Amniotic epithelial cell (primary cell): ENCODE results near the gene CIB2.
A peak's percentile ranks its signal among the peaks of the same experiment; 100 is the strongest.

Experiments
- DNase-seq: peaks from one replicate; pipeline ENCODE4 v3.0.0-alpha.2; 2010; ENCODE audit warnings: low read depth

Gene CIB2

GRCh38 chr15:78107471-78107870 lies 23.8 kb downstream of the CIB2 start:
- no peak for DNase-seq

DNA sequence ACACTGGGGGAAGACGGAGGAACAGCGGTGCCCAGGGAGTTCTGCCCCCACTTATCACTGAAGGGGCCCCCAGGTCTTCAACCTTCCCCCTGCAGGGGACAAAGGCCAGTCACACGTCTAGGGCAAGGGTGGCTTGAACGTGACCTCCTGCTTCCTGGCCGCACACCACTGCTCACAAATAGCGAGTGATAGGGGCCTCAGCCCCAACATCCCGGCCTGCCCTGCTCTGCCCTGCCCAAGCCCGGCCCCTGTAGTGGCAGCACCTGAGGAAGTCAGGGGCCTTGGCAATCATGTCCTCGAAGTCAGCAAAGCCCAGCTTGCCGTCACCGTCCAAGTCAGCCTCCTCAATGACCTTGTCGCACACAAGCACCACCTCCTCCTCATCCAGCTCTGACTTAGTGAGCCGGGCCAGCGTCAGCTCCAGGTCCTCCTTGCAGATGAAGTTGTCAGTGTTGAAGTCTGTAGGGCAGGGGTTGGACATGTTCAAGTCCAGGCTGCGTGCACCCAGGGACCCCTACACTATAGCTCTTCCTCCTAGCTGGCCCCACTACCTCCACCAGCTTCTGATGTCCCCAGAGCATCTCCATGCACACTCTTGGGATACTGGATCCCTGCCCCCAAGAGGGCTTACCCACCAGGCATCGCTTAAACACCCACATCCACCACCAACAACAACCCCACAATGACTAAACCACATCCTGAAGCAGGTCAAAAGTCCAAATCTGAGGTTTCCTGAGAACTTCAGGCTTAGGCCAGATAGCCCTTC lies 25.6 kb downstream of the CIB2 start:
- DNase-seq: peak; percentile 55

DNA sequence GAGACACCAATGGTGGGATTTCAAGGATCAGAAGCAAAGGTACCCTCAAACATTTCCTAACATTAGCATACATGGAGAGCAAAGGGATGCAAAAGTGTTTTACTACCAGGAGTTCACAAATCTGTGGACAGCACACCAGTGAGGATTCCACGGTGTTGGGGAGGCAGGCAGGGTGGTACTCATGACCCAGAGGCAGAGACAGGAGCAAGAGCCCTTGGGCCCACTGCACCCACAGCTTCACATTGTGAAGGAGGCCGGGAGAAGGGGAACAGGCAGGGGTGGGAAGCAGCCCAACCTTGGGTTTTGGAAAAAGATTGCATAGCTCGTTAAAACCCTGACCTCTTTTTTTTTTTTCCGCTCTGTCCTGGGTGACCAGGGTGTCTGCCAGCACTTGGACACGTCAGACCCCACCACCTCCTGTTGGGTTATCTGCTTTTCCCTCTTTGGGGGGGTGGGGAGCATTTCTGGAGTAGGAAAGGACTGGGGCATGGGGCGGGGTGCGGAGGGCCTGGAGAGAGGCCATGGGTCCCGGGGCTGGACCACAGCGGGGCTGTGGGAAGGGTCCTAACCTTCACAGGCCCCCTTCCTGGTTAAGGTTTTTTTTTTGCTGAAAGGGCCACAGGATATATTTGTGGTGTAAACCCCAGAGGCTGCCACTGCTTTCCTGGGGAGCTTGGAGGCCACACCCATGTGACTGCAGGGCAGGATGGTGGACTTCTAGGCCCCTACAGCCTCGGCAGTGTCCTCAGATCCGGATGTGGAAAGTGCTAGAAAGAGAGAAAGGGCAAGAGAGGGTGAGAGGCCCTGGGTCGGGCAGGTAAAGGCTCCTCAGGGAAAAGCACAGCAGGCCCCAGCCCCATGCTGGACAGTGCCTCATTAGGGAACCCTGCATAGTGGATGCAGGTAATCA lies 26.4 kb downstream of the CIB2 start:
- no peak for DNase-seq

DNA sequence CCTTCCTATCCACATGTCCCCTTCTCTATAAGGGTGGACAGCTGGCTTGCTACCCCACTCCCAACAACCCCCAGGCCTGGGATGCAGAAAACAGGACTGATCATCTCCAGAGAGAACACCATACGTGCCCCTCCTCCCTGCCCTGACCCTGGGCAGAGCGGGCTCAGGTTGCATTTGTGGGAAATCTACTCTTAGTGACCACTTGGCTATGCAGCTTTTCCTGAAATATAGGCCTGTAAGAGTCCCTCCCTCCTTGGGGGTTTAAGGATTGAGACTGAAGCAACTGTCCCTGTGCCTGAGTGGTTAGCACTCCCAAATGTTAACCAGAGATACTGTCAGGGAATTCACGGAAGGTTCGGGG lies 27.1 kb downstream of the CIB2 start:
- DNase-seq: no peak

DNA sequence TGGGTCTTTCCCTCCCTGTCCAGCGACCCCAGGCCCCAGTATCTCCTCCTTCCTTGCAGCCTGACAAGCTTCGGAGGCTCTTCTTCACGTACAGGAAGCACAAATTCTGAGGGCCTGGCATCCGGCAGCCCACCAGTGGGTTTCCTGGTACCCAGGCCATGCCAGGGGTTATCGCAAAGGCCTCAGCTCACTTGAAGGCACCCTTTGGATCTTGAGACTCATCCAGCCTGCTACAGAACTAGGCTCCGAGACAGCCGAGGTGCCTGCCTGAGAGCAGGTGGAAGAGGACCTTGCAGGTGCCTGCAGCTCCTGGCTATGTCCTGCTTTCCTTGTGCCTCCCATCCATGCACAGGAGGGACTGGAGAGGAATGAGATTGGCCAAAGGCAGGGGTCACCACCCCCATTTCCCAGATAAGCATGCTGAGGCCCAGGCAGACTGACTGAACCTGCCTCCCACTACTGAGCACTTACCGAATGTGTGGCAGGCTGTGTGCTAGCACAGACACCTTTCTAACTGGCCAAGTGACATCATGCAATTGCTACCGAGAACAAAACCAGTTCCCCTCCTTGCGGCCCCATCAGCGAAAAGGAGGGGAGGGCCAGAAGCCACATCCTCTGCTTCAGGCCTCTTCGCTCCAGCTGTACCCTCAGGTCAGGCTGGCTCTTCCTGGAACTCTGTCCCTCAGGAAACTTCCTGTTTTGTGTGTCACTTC lies 27.7 kb downstream of the CIB2 start:
- no peak for DNase-seq

DNA sequence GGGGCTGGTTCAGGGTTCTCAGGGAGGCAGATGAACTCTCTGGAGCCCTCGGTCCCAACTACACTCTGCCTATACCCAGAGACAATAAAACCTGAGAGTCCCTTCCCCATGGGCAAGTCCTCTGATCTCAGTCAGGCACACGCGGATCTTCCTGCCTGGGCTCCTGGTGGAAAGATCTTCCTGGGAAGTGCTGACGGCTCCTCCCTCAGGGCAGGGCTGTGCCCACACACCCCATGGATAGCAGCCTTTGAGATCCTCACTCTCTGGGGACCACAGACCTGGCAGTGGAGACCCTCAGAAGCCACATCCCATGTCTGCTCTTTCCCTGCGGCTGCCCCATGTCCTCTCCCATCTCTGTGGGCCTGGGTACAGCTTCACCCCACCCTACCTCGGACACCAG lies 28.5 kb downstream of the CIB2 start:
- DNase-seq: no peak

DNA sequence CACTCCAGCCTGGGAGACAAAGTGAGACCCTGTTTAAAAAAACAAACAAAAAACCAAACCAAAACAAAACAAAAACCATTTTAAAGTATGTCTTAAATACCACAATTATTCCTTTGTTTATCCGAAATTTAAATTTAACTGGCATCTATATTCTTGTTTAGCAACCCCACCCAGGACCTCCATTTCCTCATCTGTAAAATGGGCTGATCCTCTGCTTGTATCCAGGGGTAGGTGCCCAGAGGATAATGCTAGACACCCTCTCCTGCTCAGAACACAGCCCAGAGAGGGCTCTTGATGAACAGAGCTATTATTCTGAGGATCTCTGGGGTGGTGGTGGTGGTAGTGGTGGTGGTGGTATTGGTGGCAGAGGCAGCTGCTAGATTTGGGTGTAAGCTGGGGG lies 29.0 kb downstream of the CIB2 start:
- DNase-seq: no peak

GRCh38 chr15:78101423-78102105 lies 29.7 kb downstream of the CIB2 start:
- DNase-seq: no peak

GRCh38 chr15:78100886-78101285 lies 30.4 kb downstream of the CIB2 start:
- no peak for DNase-seq

GRCh38 chr15:78098131-78098755 lies 33.0 kb downstream of the CIB2 start:
- DNase-seq: no peak

GRCh38 chr15:78097667-78098066 lies 33.6 kb downstream of the CIB2 start:
- DNase-seq: no peak

GRCh38 chr15:78093242-78094020 lies 37.8 kb downstream of the CIB2 start:
- DNase-seq: peak; percentile 90

GRCh38 chr15:78092261-78093041 lies 38.8 kb downstream of the CIB2 start, which contains the start of gene SH2D7:
Gene SH2D7, plus strand, starts transcription at chr15:78092561. Its CDS starts 24 bp downstream, at chr15:78092585.
- DNase-seq: no peak

DNA sequence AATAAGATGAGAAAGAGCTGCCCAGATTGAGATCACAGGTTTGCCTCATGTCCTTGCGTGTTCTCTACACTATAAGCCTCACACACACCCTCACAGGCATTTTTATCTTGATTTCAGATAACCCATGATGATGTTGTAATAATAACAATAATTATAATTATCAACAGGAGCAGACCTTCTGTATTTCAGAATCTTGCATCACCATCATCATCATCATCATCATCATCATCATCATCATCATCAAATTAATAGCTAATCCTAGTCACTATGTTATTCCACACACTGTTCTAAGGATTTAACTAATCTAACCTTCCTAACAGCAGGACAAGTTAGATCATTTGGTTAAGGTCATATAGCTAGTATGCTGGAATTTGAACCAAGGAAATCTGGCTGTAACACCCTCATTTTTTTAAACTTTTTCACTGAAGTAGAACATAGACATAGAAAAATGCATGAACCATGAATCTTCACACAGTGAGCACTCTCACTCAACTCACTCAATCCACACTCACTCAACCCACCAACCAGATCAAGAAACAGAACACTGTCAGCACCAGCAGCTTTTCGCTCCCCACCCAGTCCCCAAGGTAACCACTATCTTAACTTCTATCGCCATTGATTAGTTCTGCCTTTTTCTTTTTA lies 40.7 kb downstream of the CIB2 start:
- DNase-seq: no peak

- no peak for DNase-seq
Measured at GRCh38 chr15:78088773-78089080, 42.5 kb downstream of the CIB2 start.

DNA sequence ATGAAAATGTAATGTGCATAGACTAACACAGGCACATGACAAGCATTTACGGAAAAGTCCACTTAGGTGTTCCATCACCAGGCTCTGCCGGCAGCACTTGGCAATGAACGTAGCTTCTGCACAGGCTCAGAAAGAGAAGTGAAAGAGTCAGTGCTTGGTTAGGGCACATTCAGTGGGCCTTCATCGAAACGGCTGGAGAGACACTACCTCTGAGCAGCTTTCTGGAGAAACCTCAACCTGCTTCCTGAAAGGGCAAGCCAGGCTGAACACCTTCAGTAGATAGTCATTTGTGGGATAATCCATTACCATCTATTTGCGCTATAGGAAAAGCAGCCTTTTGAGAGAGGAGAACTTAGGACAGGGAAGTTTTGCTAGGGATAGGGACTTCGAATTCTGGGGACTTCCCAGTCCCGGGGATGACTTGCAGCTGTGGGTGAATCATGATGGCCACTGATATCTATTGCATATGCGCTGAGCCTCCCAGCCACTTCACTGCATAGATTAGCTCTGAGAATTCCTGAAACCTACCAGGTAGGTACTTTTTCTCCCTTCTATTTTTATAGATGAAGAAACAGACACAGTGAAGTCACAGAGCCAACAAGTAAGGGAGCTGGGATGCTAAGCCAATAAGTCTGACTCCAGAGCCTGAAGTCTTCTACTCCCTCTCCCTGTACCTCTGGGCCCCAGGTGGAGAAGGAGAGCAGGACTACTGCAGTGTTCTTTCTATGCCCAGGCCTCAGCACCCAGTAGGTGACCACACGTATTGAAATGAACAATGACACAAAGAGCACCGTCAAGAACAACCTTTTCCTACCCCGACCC lies 43.1 kb downstream of the CIB2 start:
- DNase-seq: no peak

- DNase-seq: peak; percentile 69
Measured at GRCh38 chr15:78085928-78086327, 45.3 kb downstream of the CIB2 start.

GRCh38 chr15:78084449-78084750 lies 46.8 kb downstream of the CIB2 start:
- no peak for DNase-seq
